ENCODE data around the gene LIMS1.
"Not testable (repeated sequence)": the region's sequence is repeated elsewhere in the genome, so short reads cannot be mapped to it uniquely, and the experiment has no call there.

LIMS1 gene

DNA sequence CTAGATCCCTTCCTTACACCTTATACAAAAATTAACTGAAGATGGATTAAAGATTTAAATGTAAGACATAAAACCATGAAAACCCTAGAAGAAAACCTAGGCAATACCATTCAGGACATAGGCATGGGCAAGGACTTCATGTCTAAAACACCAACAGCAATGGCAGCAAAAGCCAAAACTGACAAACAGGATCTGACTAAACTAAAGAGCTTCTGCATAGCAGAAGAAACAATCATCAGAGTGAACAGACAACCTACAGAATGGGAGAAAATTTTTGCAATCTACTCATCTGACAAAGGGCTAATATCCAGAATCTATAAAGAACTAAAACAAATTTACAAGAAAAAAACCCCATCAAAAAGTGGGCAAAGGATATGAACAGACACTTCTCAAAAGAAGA is 114.5 kb downstream of the LIMS1 start:
- not testable (repeated sequence) for H3K4me3 ChIP-seq (ENCODE audit: low read length); H3K9ac ChIP-seq (ENCODE audit: low read length); H3K27ac ChIP-seq (ENCODE audit: low read depth, low read length)

GRCh38 chr2:108650465-108650864 is 116.2 kb downstream of the LIMS1 start:
- H2AK5ac ChIP-seq (ENCODE audit: low read length); H4K8ac ChIP-seq (ENCODE audit: low read depth, low read length); DNase-seq; H3K4ac ChIP-seq (ENCODE audit: low read depth, low read length); H3K79me2 ChIP-seq (ENCODE audit: control insufficient read depth, insufficient read depth, low read length); H2BK5ac ChIP-seq (ENCODE audit: low read length); H2BK15ac ChIP-seq (replicated peaks; ENCODE audit: low read depth); H3K79me1 ChIP-seq (ENCODE audit: low read length); H3K4me2 ChIP-seq (ENCODE audit: low read length); H3K9ac ChIP-seq (ENCODE audit: low read length); H3K27me3 ChIP-seq (ENCODE audit: insufficient read depth, low read length, poor library complexity); H3K18ac ChIP-seq (ENCODE audit: low read length); H4K5ac ChIP-seq (ENCODE audit: low read length); H3K4me1 ChIP-seq (ENCODE audit: control insufficient read depth, low read depth, low read length); H3K56ac ChIP-seq (ENCODE audit: low read length); H2BK120ac ChIP-seq (ENCODE audit: low read depth, low read length); H3K36me3 ChIP-seq (ENCODE audit: control insufficient read depth, insufficient read depth, low read length); H3K23ac ChIP-seq (ENCODE audit: low read length); H3K27ac ChIP-seq (ENCODE audit: low read depth, low read length); H3K4me3 ChIP-seq (ENCODE audit: low read length): not testable (repeated sequence)
- WGBS (ENCODE audit: extremely low coverage, insufficient coverage, low lambda C conversion rate) = no CpG with 5 or more reads among the region's 8 CpGs

More for the DNA sequence above, 114.5 kb downstream of the LIMS1 start:
- not testable (repeated sequence) for H3K79me1 ChIP-seq (ENCODE audit: low read length); H3K4ac ChIP-seq (ENCODE audit: low read depth, low read length); H2BK5ac ChIP-seq (ENCODE audit: low read length); H3K4me2 ChIP-seq (ENCODE audit: low read length); DNase-seq; H3K79me2 ChIP-seq (ENCODE audit: control insufficient read depth, insufficient read depth, low read length); H3K36me3 ChIP-seq (ENCODE audit: control insufficient read depth, insufficient read depth, low read length); H3K27me3 ChIP-seq (ENCODE audit: insufficient read depth, low read length, poor library complexity); H4K5ac ChIP-seq (ENCODE audit: low read length); H3K4me1 ChIP-seq (ENCODE audit: control insufficient read depth, low read depth, low read length); H2AK5ac ChIP-seq (ENCODE audit: low read length); H4K8ac ChIP-seq (ENCODE audit: low read depth, low read length); H3K23ac ChIP-seq (ENCODE audit: low read length); H2BK15ac ChIP-seq (replicated peaks; ENCODE audit: low read depth); H2BK120ac ChIP-seq (ENCODE audit: low read depth, low read length); H3K18ac ChIP-seq (ENCODE audit: low read length); H3K56ac ChIP-seq (ENCODE audit: low read length)

GRCh38 chr2:108651468-108651867 is 117.2 kb downstream of the LIMS1 start:
- H4K5ac ChIP-seq (ENCODE audit: low read length) = not testable (repeated sequence)
- WGBS (ENCODE audit: extremely low coverage, insufficient coverage, low lambda C conversion rate) = no CpG with 5 or more reads among the region's 2 CpGs

DNA sequence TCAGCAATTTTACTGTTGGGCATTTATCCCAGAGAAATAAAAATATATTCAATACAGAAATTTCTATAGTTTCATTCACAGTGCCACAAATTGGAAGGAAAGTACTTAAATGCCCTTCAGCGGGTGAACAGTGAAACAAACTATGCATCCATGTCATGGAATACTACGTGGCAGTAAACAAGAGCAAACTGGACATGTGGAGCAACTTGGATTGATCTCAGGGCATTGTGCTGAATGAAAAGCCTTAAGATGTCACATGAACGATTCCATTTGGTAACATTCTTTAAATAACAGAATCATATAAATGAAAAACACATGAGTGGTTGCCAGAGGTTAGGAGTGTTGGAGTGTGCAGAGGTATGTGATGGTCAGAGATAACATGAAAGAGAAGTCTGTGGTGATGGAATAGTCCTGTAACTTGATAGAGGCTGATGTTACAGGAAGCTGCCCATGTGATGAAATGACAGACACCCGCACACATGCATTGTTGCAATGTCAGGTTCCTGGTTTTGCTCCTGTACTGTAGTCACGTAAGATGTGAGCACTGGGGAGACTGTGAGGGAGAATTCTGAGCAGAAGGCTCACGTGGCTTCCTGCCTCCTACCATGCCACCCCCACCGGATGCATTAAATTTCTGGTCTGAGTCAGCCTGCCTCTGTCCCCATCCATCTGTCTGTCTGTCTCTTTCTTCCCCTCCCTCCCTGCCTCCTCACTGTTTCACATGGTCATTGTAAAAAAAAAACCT is 118.1 kb downstream of the LIMS1 start:
- no CpG with 5 or more reads among the region's 7 CpGs for WGBS (ENCODE audit: extremely low coverage, insufficient coverage, low lambda C conversion rate)

More at GRCh38 chr2:108651468-108651867, 117.2 kb downstream of the LIMS1 start:
- not testable (repeated sequence) for H3K4ac ChIP-seq (ENCODE audit: low read depth, low read length); H3K79me2 ChIP-seq (ENCODE audit: control insufficient read depth, insufficient read depth, low read length); DNase-seq; H3K27ac ChIP-seq (ENCODE audit: low read depth, low read length); H3K27me3 ChIP-seq (ENCODE audit: insufficient read depth, low read length, poor library complexity); H2BK5ac ChIP-seq (ENCODE audit: low read length); H3K23ac ChIP-seq (ENCODE audit: low read length); H2BK120ac ChIP-seq (ENCODE audit: low read depth, low read length); H3K79me1 ChIP-seq (ENCODE audit: low read length); H4K8ac ChIP-seq (ENCODE audit: low read depth, low read length); H3K18ac ChIP-seq (ENCODE audit: low read length); H2BK15ac ChIP-seq (replicated peaks; ENCODE audit: low read depth); H3K9ac ChIP-seq (ENCODE audit: low read length); H3K36me3 ChIP-seq (ENCODE audit: control insufficient read depth, insufficient read depth, low read length); H3K4me2 ChIP-seq (ENCODE audit: low read length); H3K4me1 ChIP-seq (ENCODE audit: control insufficient read depth, low read depth, low read length); H2AK5ac ChIP-seq (ENCODE audit: low read length); H3K56ac ChIP-seq (ENCODE audit: low read length); H3K4me3 ChIP-seq (ENCODE audit: low read length)

GRCh38 chr2:108653425-108653824 is 119.2 kb downstream of the LIMS1 start:
- H3K4me2 ChIP-seq (ENCODE audit: low read length); H3K9ac ChIP-seq (ENCODE audit: low read length); H2BK5ac ChIP-seq (ENCODE audit: low read length); H3K56ac ChIP-seq (ENCODE audit: low read length); H3K27me3 ChIP-seq (ENCODE audit: insufficient read depth, low read length, poor library complexity); H3K79me1 ChIP-seq (ENCODE audit: low read length); H4K5ac ChIP-seq (ENCODE audit: low read length); H2BK15ac ChIP-seq (replicated peaks; ENCODE audit: low read depth); H3K4ac ChIP-seq (ENCODE audit: low read depth, low read length); H3K4me3 ChIP-seq (ENCODE audit: low read length); H3K23ac ChIP-seq (ENCODE audit: low read length); H3K18ac ChIP-seq (ENCODE audit: low read length); H3K4me1 ChIP-seq (ENCODE audit: control insufficient read depth, low read depth, low read length); H2AK5ac ChIP-seq (ENCODE audit: low read length); H3K79me2 ChIP-seq (ENCODE audit: control insufficient read depth, insufficient read depth, low read length); H3K27ac ChIP-seq (ENCODE audit: low read depth, low read length); H2BK120ac ChIP-seq (ENCODE audit: low read depth, low read length); H3K36me3 ChIP-seq (ENCODE audit: control insufficient read depth, insufficient read depth, low read length); H4K8ac ChIP-seq (ENCODE audit: low read depth, low read length); DNase-seq: not testable (repeated sequence)
- WGBS (ENCODE audit: extremely low coverage, insufficient coverage, low lambda C conversion rate) = no CpG with 5 or more reads among the region's 8 CpGs

More for the DNA sequence above, 118.1 kb downstream of the LIMS1 start:
- not testable (repeated sequence) for H3K4ac ChIP-seq (ENCODE audit: low read depth, low read length); H3K4me1 ChIP-seq (ENCODE audit: control insufficient read depth, low read depth, low read length); H3K27ac ChIP-seq (ENCODE audit: low read depth, low read length); H3K4me3 ChIP-seq (ENCODE audit: low read length); H2AK5ac ChIP-seq (ENCODE audit: low read length); H3K79me1 ChIP-seq (ENCODE audit: low read length); H3K18ac ChIP-seq (ENCODE audit: low read length); H2BK120ac ChIP-seq (ENCODE audit: low read depth, low read length); H3K56ac ChIP-seq (ENCODE audit: low read length); H3K36me3 ChIP-seq (ENCODE audit: control insufficient read depth, insufficient read depth, low read length); H4K5ac ChIP-seq (ENCODE audit: low read length); H3K4me2 ChIP-seq (ENCODE audit: low read length); H2BK5ac ChIP-seq (ENCODE audit: low read length); H3K79me2 ChIP-seq (ENCODE audit: control insufficient read depth, insufficient read depth, low read length); H3K27me3 ChIP-seq (ENCODE audit: insufficient read depth, low read length, poor library complexity); H3K23ac ChIP-seq (ENCODE audit: low read length); DNase-seq; H3K9ac ChIP-seq (ENCODE audit: low read length); H2BK15ac ChIP-seq (replicated peaks; ENCODE audit: low read depth); H4K8ac ChIP-seq (ENCODE audit: low read depth, low read length)

- not testable (repeated sequence) for H3K9ac ChIP-seq (ENCODE audit: low read length); H2BK5ac ChIP-seq (ENCODE audit: low read length); H3K4me1 ChIP-seq (ENCODE audit: control insufficient read depth, low read depth, low read length); H3K79me1 ChIP-seq (ENCODE audit: low read length); H4K8ac ChIP-seq (ENCODE audit: low read depth, low read length); H3K4ac ChIP-seq (ENCODE audit: low read depth, low read length); H3K4me2 ChIP-seq (ENCODE audit: low read length); H3K4me3 ChIP-seq (ENCODE audit: low read length); H3K27me3 ChIP-seq (ENCODE audit: insufficient read depth, low read length, poor library complexity); H2BK120ac ChIP-seq (ENCODE audit: low read depth, low read length); H3K27ac ChIP-seq (ENCODE audit: low read depth, low read length); H3K79me2 ChIP-seq (ENCODE audit: control insufficient read depth, insufficient read depth, low read length); H4K5ac ChIP-seq (ENCODE audit: low read length); H2AK5ac ChIP-seq (ENCODE audit: low read length); H3K56ac ChIP-seq (ENCODE audit: low read length); H3K23ac ChIP-seq (ENCODE audit: low read length); H3K36me3 ChIP-seq (ENCODE audit: control insufficient read depth, insufficient read depth, low read length); H3K18ac ChIP-seq (ENCODE audit: low read length); H2BK15ac ChIP-seq (replicated peaks; ENCODE audit: low read depth)
- peak; percentile 56 for DNase-seq
- no CpG with 5 or more reads among the region's 6 CpGs for WGBS (ENCODE audit: extremely low coverage, insufficient coverage, low lambda C conversion rate)
Observed at GRCh38 chr2:108653849-108654248, 119.6 kb downstream of the LIMS1 start.
